Astrocyte of the hippocampus (primary cell): ENCODE data around the gene CREB3L1.
A peak's percentile ranks its signal among the peaks of the same experiment; 100 is the strongest.

Experiments used
- DNase-seq: peaks from one replicate; pipeline ENCODE4 v3.0.0; 2011; ENCODE audit warnings: low read depth, low spot score

Gene CREB3L1

DNA sequence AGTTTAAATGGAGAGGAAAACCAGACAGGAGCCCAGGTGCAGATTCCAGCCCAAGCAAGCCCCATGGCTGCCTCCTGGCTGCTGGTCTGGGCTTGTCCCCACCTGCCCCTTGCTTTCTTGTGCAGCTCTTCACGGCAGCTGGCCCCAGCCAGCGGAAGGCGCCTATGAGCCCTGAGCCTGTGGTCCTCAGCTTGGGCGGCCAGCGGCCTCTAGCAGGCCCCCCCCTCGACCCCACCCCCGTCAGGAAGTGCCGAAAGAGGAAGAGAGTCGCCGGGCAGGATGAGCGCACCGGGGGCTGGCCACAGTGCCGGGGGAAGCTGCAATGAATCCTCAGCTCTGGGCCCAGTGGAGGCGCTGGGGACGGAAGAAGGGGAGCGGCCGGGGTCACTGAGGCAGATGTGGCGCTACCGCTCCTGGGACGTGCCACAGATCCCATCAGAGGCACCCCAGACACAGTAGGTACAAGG is 67.7 kb downstream of the CREB3L1 start:
- DNase-seq = no peak

DNA sequence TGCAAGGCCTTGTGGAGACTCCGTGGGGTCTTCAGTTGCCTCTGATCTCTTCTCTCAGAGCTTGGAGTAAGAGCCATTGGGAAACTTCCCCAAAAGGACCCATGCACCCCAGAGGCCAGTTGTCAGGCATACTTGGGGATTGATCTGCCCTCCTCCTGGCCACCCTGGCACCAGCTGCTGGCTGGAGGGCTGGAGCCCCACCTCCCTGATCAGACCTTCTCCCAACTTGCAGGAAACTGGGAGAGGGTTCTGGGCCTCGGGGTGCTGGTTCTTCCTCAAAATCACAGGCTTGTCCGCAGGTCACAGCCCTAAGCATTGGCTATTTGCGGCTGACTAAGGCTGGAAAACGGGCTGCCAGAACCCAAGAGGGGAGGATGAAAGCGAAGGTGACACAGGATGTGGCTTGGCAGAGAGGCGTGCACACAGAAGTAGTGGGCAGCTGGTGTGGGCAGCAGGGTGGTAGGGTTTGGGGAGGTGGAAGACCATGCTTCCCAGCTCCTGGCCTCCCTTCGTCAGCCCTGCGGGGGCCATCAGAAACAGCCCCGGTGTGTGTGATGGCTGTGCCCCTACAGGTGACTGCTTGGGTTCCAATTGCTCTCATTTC is 68.5 kb downstream of the CREB3L1 start:
- no peak for DNase-seq

DNA sequence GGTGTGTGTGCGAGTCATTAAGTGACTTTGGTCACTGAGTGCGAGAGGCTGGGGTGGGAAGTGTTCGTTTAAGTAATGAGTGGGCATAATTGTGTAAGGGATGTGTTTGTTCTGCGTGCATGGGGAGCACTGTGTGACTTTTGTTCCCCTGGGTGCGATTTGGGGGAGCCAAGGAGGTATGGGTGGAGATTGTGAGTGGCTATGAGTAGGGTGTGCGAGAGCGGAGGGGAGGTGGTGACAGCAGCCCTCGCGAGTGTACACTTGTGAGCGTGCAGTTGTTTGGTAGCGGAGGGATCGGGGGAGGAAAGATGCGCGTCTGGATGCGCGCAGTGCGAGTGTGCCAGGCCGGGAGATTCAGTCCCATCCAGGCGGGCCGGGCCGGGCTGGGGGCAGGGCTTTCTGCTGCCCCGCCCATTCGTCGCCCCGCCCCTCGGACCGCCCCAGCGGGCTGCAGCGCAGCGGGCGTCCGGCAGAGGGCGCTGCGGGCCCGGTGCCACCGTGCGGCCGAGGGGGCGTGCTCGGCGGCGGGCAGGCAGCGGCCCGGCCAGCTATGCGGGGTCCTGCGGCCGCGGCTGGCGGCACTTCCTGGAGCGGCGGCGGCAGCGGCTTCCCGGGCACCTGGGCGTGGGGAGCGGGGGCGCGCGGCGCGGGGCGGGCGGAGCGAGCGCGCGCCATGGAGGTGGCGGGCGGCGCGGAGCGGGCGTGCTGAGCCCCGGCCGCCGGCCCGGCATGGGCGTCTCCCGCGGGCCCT is 69.6 kb downstream of the CREB3L1 start, which contains the start of gene DGKZ:
DGKZ (plus strand) TSS at position 578 of the 751 bp plus-strand sequence. CDS start 197 bp downstream, outside the sequence.
- peak; percentile 97 for DNase-seq

DNA sequence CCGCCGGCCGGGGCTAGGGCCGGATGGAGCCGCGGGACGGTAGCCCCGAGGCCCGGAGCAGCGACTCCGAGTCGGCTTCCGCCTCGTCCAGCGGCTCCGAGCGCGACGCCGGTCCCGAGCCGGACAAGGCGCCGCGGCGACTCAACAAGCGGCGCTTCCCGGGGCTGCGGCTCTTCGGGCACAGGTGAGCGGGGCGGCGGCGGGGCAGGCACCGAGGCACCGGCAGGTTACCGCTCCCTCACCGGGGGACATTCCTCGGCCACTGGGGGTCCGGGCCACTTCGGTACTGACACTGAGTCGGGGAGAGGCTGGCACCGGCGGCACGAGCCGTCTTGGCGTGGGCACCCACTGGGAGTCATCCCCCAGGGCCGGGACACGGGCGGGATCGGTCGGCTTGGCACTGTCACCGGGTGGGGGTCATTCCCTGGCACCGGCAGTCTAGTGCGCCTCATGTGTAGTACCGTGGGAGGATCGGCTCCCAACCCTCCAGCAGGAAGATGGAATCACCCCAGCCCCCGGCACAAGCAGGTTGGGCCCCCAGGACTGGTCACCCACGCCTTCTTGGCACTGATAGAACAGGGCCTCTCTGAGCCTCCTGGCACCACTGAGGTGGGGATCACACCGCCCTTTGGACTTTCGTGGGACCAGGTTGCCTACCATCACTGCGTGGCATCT is 70.3 kb downstream of the CREB3L1 start:
- DNase-seq = no peak

DNA sequence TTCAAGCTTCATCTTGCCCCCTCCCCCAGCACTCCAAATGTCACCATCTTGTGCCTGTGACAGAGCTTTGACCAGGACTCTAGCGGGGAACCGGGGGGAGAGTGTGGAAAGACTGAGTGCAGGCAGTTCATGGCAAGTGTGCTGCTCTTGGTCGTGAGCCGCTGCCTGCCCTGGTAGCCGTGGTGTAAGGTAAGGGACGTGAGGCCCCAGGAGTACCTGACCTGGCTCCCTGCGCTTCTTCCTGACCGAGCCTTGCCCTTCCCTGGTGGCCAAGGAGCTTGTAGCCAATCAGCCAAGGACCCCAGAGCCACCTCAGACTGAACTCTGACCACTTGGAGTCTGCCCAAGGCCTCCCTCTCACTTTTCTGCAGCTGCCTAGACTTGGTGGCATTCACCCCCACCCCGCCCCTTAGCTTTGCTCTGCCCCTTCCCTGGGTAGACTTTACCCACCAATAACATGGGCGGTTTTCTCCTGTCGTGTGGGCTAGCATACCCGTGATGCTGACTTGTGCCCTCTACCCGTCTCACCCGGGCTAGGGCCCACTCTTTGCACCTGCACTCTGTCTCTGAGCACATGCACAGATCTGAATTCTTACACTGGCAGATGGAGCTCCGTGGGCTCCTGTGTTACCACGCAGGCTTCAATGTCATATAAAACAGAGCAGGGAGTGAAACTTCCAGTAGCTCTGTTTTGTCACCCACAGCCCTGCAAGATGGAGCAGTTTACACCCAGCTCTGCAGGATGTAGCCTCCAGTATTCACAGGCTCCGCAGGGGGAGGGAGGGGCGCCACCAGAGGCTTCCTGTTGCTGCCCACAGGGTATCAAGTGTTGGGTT is 71.3 kb downstream of the CREB3L1 start:
- no peak for DNase-seq

DNA sequence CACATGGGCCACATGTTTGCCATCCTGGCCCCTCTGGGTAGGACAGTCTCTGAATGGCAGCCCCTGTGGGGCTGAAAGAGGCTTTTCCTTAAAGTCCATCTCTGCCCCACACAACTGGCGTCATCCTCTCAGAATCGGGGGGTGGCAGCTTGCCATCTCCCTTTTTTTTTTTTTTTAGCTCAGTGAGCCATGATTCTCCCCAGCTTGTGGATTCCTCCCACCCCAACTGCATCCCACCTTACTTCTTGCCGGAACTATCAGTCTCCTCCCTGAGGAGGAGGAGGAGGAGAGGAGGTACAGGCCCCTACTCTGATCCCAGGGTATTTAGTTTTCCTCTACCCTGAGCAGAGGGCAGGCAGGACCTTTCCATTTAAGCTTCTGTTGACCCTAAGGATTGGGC is 73.2 kb downstream of the CREB3L1 start:
- no peak for DNase-seq

DNA sequence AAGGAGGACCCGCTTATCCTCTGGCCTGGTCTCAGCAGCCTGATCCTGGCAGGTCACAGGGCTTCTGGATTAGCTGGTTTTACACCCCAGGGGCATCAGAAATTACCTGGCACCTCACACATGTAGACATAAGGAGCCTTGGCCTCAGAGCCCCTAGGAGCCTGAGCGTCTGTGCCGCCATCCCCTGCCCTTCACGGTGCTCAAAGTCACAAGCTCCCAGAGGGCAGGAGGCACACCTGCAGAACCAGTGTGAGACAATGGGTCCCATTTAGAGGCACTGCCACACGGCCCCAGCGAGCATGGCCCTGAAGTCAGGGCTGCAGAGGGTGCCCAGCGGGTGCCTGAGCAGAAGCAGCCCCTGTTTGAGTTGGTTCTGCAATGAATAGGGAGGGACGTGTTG is 73.7 kb downstream of the CREB3L1 start:
- DNase-seq = no peak

DNA sequence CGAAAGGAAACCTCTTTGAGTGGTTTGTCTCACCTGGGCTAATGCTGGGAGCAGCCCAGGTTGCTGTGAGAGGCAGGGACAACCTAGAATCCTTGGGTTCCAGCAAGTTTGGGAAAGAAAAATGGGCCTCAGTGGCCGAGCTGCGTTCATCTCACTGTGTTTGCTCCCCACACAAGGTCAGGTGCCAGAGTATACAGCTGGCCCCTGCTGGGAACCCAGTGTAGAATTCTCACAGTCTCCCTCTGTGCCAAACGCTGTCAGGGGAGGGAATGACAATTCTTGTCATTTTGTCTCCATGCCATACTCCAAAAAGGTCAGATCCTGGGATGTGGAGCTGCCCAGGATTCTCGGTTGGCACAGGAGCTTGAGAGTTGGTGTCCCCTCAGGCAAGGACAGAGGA is 74.1 kb downstream of the CREB3L1 start:
- DNase-seq = no peak

DNA sequence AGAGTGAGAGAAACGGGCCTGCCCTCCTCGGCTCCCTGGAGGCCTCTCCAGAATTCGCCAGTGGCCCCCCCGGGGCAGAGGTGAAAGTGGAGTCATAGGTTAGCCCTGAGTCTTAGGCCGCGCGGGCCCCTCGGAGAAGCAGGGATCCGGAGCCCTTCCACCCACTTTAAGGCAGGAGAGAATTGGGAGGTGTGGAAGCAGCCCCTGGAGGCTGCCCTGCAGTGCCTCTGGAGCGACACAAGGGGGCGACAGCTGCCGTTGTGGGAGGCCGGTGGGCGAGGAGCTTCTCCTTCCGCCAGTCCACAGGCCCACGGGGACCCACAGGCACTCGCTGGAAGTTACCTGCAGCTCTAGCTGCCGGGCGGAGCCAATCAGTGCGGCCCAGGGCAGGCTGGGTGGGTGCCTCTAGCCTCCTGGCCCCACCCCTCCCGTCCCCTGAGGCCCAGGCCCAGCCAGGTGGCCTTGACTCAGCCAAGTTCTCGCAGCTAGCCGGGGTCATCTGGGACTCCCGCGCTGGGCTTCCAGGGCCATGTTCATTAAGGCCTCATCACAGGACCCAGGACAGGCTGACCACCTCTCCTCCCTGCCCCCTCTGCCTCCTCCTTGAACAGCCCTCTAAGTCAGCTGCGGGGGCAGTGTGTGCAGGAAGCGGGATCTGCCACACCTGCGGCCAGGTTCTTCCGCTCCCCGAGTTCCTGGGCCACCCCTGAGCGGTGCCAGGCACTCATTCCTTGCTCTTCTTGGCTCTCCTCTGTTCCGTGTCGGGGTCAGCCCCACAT is 74.8 kb downstream of the CREB3L1 start:
- peak; percentile 56 for DNase-seq

DNA sequence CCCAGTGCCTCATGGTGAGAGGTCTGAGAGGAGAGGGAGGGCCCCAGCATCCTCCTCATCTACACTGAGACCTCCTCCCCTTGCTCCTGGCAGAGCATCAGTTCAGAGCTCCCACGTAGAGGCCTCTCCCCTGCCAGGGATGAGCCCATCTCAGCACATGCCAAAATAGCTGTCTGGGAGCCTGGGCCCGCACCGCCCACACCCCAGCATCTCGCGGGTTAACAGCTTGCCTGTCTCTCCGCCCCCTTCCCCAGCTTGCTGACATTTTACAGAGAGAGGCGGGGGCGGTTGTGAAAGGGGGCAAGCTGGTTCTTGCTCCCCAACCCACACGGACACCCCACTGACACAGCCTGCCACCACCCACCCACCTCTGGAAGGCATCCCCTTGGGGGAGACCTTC is 76.2 kb downstream of the CREB3L1 start:
- no peak for DNase-seq

DNA sequence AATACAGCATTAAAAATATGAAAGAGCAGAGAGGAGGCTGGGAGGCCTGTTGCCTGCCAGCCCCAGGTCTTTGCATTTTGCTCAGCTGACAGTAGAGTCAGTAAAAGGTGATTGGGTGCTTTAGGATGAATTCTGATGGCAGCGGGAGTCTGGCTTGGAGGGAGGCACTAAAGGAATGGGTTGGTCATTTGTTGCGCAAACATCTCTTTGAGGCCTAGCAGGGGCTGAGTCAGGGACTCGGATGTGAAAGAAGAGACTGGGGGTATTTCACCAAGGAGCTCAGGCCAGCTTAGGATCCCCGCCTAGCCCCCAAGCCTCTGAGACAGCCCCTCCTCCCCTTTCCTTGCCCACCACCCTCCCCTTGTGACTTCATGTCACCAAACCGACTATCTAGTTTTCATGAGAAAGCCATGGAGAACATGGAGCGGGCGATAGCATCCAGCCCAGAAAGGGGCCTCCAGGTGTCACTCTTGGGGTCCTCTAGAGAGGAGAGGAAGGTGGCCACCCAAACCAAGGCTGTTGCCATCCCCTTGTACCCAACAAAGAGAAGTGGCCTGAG is 79.5 kb downstream of the CREB3L1 start:
- DNase-seq = no peak

DNA sequence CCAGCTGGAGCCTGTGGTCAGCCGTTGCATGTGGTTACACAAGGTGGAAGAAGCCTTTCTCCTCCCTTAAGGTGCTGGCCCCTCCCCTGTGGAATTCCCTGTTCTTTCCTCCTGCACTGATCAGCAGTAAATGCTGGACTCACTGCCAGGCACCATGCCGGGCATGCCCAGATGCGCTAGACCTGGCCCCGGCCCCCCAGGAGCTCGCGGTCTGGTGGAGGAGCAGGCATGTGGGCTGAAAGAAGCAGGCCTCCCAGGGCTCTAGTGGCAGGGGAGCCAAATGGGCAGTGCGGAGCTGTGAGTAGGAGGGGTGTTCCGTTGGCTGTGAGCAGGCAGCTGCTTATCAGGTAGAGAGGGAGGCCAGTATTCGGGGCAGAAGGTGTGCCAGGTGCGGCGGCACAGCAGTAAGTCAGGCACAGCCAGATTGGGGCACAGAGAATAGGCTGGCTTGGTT is 80.0 kb downstream of the CREB3L1 start:
- DNase-seq = no peak

DNA sequence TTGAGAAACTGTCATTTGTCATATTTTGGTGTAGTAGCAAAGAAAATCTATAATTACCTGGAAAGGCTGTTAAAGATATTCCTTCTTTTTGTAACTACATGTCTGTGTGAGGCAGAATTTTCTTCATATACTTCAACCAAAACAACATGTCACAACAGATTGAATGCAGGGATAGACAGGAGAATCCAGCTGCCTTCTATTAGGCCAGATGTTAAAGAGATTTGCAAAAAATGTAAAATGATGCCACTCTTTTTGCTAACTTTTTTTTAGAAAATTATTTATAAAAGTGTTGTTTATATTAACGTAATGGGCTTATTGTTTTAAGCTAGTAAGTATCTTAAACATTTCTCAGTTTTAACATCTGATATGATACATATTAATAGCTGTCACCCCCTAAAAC is 82.5 kb downstream of the CREB3L1 start:
- DNase-seq = no peak

DNA sequence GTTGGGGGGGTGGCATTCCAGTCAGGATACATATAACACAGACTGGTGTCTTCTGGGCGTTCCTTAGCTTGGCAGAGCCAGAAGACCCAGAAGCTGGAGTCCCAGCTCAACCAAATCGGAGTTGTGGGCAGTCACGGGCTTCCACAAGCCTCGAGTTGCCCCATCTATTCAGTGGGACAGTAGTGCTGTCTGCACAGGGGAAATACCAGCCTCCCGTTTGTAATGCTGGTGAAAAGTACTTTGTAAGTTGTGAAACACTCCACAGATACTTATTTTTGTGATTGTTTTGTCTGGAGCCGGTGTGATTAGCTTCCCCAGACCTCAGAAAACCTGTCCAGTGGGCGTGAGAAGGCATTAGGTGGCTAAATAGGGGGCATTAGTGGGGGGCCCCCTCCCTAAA is 83.4 kb downstream of the CREB3L1 start:
- DNase-seq = no peak

DNA sequence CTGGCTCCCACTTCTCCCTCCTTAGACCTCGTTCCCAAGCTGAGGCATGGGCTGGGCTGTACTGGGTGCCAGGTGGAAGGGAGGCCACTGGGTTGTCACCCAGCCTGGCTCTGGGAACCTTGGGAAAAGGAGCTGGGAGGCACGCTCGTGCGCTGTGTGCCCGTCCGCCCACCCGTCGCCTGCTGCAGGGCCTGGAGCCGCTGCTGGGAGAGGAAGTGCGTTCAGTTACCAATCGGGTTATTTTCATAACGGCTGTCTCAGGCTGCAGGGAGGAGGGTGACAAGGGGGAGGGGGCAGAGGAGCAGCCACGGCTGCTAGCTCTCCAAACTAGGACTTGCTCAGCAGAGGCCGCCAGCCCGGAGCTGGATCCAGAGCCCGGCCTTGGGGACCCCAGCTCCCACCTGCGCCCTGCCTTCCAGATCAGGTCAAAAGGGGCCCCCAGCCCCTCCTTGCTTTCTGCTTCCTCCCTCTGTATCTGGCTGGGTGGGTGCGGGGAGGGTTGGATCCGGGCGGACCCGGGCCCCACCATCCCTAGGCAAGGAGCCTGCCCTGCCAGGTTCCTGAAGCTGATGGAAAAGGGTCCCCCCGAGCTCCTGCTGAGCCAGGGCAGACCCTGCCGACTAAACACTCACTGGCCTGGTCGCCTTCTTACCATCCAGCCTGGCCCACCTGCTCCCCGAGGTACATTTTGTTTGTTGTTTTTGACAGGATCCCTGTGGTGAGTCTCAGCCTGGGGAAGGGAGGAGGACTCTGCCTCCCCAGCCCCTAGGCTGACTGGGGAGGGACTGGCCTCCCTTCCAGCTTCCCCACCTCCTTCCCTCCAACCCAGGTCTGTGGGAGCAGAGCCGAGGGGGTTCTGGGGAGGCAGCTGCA is 84.1 kb downstream of the CREB3L1 start:
- peak; percentile 50 for DNase-seq

DNA sequence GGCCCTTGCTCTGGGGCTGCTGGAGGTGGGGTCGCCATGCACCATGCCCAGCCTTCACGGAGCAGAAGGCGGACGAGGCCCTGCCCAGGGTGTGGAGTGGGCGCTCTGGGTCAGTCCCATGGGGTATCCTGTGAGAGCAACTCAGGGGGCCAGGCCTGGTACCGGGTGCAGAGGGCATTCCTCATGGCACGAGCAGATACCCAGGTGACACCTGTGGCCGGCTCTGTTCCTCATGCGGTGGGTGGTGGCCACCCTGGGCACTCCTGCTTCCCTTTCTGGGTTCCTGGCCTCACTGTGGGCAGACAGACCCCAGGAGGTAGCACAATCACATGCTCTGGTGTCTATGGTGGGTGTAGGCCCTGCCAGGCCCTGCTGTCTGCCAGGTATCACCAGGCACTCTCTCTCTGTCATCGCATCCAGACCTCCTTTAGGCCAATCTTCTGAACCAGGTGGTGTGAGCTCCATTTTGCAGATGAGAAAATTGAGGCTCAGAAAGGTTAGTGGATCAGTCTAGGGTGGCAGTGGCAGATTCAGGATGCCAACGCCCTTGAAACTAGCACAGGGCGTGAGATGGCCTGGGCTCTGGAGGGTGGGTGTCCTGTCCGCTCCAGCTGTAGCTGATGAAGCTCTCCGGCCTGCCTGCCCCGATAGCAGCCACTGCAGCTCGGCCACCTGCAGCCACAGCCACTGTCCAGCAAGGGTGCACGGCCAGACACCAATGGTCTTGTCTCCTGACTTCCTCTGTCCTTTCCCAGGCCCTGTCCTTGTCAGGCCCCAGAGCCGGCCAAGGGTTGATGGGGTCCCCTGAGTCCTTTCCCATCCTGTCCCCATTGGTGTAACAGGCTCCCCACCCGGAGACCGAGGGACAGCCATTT is 84.9 kb downstream of the CREB3L1 start:
- no peak for DNase-seq

DNA sequence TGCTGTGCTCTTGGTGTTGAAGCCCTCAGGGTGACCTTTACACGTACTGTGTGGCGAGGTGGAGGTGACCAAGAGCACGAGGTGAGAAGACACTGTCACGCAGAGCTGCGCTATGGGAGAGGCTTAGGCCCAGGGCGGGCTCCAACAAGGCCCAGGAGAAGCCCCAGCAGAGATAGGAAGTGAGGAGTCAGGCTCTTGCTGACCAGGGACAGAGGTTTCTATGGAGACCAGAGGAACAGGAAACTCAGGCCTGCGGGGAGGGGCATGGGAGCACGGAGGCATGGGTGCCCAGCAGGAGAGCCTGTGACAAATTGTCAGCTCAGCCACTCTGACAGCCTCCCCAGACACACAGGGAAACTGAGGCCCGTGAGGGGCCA is 85.6 kb downstream of the CREB3L1 start:
- peak; percentile 61 for DNase-seq

DNA sequence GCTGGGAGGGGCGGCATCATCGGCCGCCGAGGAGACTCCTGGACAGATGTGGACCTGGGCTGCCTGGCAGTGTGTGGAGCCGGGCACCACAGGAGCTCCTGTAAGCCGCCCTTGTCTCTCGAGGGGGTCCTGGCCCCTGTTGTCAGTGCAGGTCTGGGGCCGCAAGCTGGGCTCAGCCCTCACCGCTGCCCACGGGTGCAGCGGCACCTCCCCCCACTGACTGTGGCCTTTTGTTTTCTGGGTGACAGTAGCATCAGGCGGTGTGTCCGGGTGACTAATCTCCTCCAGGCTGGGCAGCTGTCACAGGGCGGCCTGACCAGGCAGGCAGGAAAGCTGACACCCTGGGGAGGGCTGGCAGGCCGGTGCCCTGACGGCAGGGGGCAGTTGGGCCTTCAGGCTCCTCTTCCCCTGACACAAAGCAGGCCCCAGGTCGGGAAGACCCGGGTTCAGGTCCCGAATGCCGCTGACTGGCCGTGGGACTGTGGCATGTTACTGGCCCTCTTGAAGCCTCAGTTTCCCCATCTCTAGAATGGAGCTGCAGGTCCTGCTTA is 86.1 kb downstream of the CREB3L1 start:
- peak; percentile 79 for DNase-seq
